Raji (cell line): ENCODE measurements around the gene IFNL1.

ENCODE experiments used
- POLR2A ChIP-seq: IDR thresholded peaks from 2 replicates; pipeline ENCODE4 v1.6.1; 2011; ENCODE audit warnings: low read depth, low read length, control low read depth; ENCODE audit not compliant: insufficient read depth

IFNL1 gene

GRCh38 chr19:39296055-39296645, at the start of gene IFNL1:
TSS of gene IFNL1 (plus strand) at chr19:39296407. CDS start at chr19:39296422, 15 bp downstream.
- TF ChIP-seq POLR2A: no peak

- no peak for TF ChIP-seq POLR2A
Measured at GRCh38 chr19:39246951-39247669, 49.1 kb upstream of the IFNL1 start.

GRCh38 chr19:39247701-39248664, 48.2 kb upstream of the IFNL1 start:
- no peak for TF ChIP-seq POLR2A

DNA sequence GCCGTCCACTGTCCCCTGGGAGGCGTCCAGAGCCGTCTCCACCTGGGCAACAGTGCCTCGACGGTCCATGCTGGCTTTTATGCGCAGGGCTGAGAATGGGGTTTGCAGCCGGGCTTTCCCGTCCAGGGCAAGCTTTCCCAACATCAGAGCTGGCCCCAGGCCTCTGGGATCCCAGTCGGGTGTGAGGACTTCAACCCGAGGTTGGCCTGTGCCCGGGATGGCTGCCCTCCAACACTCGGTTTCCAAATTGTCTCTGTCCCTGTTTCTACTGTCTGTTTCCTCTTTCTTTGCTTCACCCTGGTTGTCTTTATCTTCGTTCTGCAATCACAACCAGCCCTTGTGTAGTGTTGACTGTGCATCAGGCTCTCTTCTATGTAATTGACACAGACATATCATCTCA, 47.4 kb upstream of the IFNL1 start, which contains the start of gene IFNL4:
Gene IFNL4, minus strand, starts transcription at position 51 of the 400 bp plus-strand sequence.
- no peak for TF ChIP-seq POLR2A

DNA sequence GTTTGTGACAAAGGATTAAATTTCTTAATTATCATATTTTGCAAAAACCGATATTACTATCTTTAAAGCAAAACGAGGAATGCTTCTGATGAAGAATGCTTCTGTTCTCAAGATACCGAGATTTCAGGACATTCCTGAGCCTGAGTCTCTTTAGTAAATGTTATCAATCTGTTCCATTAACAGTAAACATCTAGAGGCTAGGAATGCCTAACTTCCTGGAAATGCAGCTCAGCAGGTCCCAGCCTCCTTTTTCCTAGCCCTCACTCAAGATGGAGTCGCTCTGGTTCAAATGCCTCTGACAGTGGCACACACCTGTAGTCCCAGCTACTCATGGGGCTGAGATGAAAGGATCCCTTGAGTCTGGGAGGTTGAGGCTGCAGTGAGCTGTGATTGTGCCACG, 45.1 kb upstream of the IFNL1 start:
- no peak for TF ChIP-seq POLR2A

GRCh38 chr19:39251846-39252245, 44.4 kb upstream of the IFNL1 start:
- TF ChIP-seq POLR2A: no peak

GRCh38 chr19:39252458-39252857, 43.7 kb upstream of the IFNL1 start:
- no peak for TF ChIP-seq POLR2A

GRCh38 chr19:39253374-39254149, 42.6 kb upstream of the IFNL1 start:
- TF ChIP-seq POLR2A: no peak

DNA sequence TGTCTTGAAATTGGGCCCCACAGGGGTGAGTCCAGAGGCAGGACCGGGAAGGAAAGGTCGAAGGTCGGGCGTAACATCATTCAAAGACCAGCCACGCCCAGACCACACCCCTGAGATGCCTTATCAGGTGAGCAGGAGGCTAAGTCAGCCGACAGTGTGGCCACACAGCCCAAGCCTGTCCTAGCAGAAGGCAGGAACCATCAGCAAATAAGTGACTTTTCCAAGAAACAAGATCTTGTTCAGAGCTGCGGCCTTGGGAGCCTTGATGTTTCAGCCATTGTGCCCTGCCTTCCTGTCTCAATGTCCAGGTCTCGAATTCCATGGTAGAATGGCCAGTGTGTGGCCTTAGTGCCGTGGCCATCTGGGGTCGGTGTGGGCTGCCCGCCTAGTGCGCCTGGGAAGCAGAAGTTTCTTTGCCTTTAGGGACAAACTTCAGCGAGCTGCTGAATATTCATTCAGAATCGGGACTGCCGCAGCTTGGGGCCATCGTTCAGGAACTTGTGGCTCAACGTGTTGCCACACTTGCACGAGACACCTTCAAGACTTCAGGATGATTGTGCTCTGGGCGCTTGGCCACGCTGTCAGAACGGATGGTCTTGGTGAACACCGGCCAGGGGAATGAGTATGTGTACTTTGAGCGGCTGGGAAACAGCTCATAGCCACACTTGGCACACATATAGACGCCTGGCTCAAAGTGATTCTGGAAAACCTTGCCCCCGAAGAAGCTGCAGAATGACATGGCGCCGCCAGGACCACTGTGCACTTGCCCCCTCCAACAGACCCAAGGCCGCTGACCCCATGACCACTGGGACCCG, 41.5 kb upstream of the IFNL1 start:
- no peak for TF ChIP-seq POLR2A

DNA sequence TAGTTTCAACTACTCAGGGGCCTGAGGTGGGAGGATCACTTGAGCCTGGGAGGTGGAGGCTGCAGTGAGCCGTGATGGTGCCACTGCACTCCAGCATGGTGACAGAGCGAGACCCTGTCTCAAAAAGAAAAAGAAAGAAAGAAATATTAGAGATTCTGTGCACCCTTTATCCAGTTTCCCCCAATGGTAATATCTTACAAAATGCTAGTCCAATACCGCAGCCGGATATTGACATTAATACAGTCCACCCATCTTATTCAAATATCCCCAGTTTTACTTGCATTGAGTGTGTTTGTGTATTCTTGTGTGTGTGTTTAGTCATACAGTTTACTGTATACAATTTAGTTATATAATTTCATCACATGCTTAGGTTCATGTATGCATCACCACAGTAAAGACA, 39.0 kb upstream of the IFNL1 start:
- TF ChIP-seq POLR2A: no peak

GRCh38 chr19:39261704-39262103, 34.5 kb upstream of the IFNL1 start:
- no peak for TF ChIP-seq POLR2A

DNA sequence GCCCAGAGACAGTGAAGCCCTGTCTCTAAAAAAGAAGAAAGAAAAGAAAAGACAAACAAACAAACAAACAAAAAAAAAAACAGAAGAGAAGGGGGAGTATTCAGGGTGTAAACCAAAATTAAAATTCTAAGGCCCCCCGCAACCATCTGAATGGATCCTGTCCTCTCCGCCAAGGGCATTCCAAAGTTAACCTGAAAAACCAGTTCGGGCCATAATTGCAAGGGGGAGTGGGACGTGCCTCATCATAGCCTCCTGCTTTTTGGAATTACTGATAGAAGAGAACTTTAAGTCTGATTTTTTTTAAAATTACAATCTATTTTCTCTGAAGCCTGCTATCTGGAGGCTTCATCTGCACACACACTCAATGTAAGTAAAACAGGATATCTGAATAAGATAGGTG, 33.7 kb upstream of the IFNL1 start:
- TF ChIP-seq POLR2A: no peak

GRCh38 chr19:39263912-39264305, 32.3 kb upstream of the IFNL1 start:
- no peak for TF ChIP-seq POLR2A

DNA sequence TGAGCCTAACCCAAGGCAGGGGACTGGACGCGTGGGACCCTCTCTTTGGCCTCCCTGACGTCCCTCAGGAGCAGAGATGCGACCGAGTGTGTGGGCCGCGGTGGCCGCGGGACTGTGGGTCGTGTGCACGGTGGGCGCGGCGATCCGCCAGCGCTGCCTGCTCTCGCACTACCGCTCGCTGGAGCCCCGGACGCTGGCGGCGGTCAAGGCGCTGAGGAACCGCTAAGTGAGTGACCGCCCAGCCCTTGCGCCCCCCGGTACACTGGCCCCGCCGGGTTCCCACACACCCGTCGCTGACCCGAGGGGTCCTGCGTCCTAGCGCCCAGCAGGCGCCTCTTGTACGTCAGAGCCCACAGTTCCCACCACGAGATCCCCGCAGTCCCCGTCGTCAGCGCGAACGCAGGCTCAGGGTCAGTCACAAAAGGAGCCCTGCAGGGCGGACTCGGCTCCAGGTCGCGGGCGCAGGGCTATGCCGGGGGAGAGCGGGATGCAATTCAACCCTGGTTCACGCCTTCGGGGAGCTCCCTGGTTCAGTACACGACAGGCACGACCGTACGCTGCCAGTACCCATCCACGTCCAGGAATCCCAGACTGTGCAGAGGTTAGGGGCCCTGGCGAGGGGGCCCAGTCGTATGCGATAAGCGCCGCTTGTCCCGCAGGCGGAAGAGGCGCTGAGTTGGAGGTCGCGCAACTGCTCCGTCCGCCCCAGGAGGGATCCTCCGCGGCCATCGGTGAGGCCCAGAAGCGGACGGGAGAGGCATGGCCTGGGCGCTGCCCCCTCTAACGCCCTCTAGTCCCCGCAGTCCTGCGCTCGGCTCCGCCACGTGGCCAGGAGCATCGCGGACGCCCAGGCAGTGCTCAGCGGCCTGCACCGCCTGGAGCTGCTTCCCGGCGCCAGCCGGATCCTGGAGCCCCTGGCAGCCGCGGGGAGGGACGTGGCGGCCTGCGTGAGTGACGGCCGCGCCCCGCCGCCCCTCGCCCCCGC, 31.6 kb upstream of the IFNL1 start:
- no peak for TF ChIP-seq POLR2A
